Measurements from ENCODE around the gene HHIPL1. TPM values are rescaled to one million over a fixed set of nuclear protein-coding genes. Genes with fewer than 3 reads are reported as not detected.

The HHIPL1 gene
- total and polyA plus RNA-seq, 10 donors, result 0.43 to 4.2 (median 2.7) TPM

GRCh38 chr14:99662846-99663245, 17.9 kb downstream of the HHIPL1 start:
- H3K4me1 ChIP-seq, result peaks cover 0 to 10% (median 2%) of the 10 kb centered on the region in 6 donors
- H3K4me3 ChIP-seq, result no peak overlapping the region
- TF ChIP-seq POLR2AphosphoS5 (IDR thresholded peaks at IDR 0.05) (no peak), POLR2A (IDR thresholded peaks at IDR 0.05) (no peak)
- TF ChIP-seq, protein P1, sequence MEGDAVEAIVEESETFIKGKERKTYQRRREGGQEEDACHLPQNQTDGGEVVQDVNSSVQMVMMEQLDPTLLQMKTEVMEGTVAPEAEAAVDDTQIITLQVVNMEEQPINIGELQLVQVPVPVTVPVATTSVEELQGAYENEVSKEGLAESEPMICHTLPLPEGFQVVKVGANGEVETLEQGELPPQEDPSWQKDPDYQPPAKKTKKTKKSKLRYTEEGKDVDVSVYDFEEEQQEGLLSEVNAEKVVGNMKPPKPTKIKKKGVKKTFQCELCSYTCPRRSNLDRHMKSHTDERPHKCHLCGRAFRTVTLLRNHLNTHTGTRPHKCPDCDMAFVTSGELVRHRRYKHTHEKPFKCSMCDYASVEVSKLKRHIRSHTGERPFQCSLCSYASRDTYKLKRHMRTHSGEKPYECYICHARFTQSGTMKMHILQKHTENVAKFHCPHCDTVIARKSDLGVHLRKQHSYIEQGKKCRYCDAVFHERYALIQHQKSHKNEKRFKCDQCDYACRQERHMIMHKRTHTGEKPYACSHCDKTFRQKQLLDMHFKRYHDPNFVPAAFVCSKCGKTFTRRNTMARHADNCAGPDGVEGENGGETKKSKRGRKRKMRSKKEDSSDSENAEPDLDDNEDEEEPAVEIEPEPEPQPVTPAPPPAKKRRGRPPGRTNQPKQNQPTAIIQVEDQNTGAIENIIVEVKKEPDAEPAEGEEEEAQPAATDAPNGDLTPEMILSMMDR (IDR thresholded peaks at IDR 0.05 in 8 of 11, conservative IDR thresholded peaks at IDR 0.05 in 3 of 11), result no peak
- 83 to 93% (median 87%) methylated on average over 5 to 10 of the region's 10 CpGs for WGBS, 5 donors
- intact Hi-C loops (cut with DNase I; ENCODE audit: low total_unique reads), result no loop called here
- no peaks in the 10 kb centered on the region for H3K36me3 ChIP-seq
- DNase-seq, result no peak
- H3K27ac ChIP-seq, result no peak overlapping the region
- H3K27me3 ChIP-seq (replicated peaks in 1 of 7), result peaks cover 0 to 44% (median 20%) of the 10 kb centered on the region in 7 donors
- H3K9me3 ChIP-seq, result no peaks in the 10 kb centered on the region

- intact Hi-C loops (cut with DNase I; ENCODE audit: low total_unique reads), result no loop called here
- Histone ChIP-seq H3K4me1 (peaks cover 0 to 10% (median 2%) of the 10 kb centered on the region in 6 donors), H3K4me3 (no peak overlapping the region), H3K36me3 (no peaks in the 10 kb centered on the region), H3K9me3 (no peaks in the 10 kb centered on the region), H3K27ac (no peak overlapping the region), H3K27me3 (replicated peaks in 1 of 7) (peaks cover 0 to 38% (median 20%) of the 10 kb centered on the region in 7 donors)
- WGBS, 5 donors, result 72 to 85% (median 81%) methylated on average over 12 of the region's 12 CpGs
- no peak for DNase-seq
- TF ChIP-seq POLR2AphosphoS5 (IDR thresholded peaks at IDR 0.05) (no peak), POLR2A (IDR thresholded peaks at IDR 0.05) (no peak)
- TF ChIP-seq, protein P1 (IDR thresholded peaks at IDR 0.05 in 8 of 11, conservative IDR thresholded peaks at IDR 0.05 in 3 of 11), result no peak
Measured at GRCh38 chr14:99663386-99664057, 18.6 kb downstream of the HHIPL1 start.

DNA sequence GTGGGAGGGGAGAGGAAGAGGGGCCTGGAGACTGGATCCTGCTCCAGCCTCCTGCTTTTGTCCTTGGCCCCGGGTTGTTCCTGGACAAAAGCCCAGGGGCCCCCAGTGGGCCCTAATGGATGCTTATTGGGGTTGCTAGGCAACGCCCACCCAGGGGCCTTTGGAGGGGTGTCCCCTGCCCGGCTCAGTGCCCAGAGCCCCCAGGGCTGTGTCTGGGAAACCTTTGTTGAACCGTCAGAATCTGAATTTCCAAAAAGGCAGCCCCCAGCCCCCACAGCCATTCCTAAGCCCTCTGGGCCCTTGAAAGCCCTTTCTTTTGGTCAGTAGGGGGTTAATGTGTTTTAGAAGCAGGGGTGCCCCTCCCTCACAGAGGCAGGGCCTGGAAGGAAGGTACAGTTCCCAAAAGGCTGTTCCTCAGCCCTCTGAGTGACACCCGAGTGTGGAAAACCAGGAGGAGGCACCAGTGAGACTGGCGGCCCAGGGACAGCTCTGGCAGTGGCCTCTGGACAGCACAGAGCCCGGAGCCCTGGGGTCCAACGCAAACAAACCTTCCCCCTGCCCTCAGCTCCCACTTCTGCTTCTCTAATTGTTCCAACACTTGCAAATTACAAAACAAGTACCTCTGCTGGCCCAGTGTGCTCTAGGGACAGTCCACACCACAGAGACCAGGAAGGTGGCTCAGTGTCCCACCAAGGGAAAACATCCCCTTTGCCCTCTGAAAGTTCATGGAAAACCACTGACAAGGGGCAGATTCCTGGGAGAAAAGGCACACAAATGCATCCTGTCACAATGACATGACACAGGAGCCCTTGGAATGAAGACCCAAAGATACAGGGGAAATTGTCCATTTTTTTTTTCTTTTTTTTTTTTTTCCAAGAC, 19.4 kb downstream of the HHIPL1 start:
- Histone ChIP-seq H3K27me3 (replicated peaks in 1 of 7) (peaks cover 0 to 31% (median 18%) of the 10 kb centered on the region in 7 donors), H3K9me3 (no peaks in the 10 kb centered on the region), H3K27ac (no peak overlapping the region), H3K36me3 (no peaks in the 10 kb centered on the region), H3K4me1 (peaks cover 0 to 8% (median under 1%) of the 10 kb centered on the region in 6 donors), H3K4me3 (no peak overlapping the region)
- intact Hi-C loops (cut with DNase I; ENCODE audit: low total_unique reads), result no loop called here
- TF ChIP-seq POLR2AphosphoS5 (IDR thresholded peaks at IDR 0.05), result no peak
- TF ChIP-seq, protein P1 (IDR thresholded peaks at IDR 0.05 in 8 of 11, conservative IDR thresholded peaks at IDR 0.05 in 3 of 11), result no peak
- TF ChIP-seq POLR2A (IDR thresholded peaks at IDR 0.05), result no peak
- 39 to 70% (median 49%) methylated on average over 5 to 8 of the region's 8 CpGs for WGBS, 5 donors
- no peak for DNase-seq

- DNase-seq, result no peak
- TF ChIP-seq, protein P1 (IDR thresholded peaks at IDR 0.05 in 8 of 11, conservative IDR thresholded peaks at IDR 0.05 in 3 of 11), result no peak
- TF ChIP-seq POLR2AphosphoS5 (IDR thresholded peaks at IDR 0.05) (no peak), POLR2A (IDR thresholded peaks at IDR 0.05) (no peak)
- intact Hi-C loops (cut with DNase I; ENCODE audit: low total_unique reads), result no loop called here
- Histone ChIP-seq H3K27ac (no peak overlapping the region), H3K4me3 (no peak overlapping the region), H3K9me3 (no peaks in the 10 kb centered on the region), H3K36me3 (no peaks in the 10 kb centered on the region), H3K4me1 (peaks cover 0 to 2% (median 0%) of the 10 kb centered on the region in 6 donors), H3K27me3 (replicated peaks in 1 of 7) (peaks cover 0 to 25% (median 12%) of the 10 kb centered on the region in 7 donors)
- WGBS, 5 donors, result 64 to 73% (median 69%) methylated on average over 12 of the region's 12 CpGs
Measured at GRCh38 chr14:99664937-99665273, 20.0 kb downstream of the HHIPL1 start.

Data from spleen (tissue), 11 donors.